Embryonic facial prominence (tissue), 1 donor: ENCODE data around the gene MANEA.
"Not testable (repeated sequence)": the region's sequence is repeated elsewhere in the genome, so short reads cannot be mapped to it uniquely, and the experiment has no call there.

ENCODE experiments used
- DNase-seq: peaks from one replicate; pipeline ENCODE4 v3.0.0-alpha.2; 2016; ENCODE audit errors: extremely low spot score

MANEA gene

GRCh38 chr6:95577304-95578105, at the start of gene MANEA:
Gene MANEA (plus strand): TSS chr6:95577535. CDS start chr6:95586440, 8,905 bp downstream.
- DNase-seq = peak; percentile 73

- no peak for DNase-seq
Measured at GRCh38 chr6:95529762-95530161, 47.6 kb upstream of the MANEA start.

- DNase-seq = no peak
Measured at GRCh38 chr6:95530176-95530819, 47.0 kb upstream of the MANEA start.

- no peak for DNase-seq
Measured at GRCh38 chr6:95543798-95544197, 33.5 kb upstream of the MANEA start.

GRCh38 chr6:95544517-95545225, 32.7 kb upstream of the MANEA start:
- DNase-seq = no peak

GRCh38 chr6:95545226-95545625, 32.1 kb upstream of the MANEA start:
- DNase-seq = no peak

GRCh38 chr6:95545686-95546085, 31.6 kb upstream of the MANEA start:
- DNase-seq = no peak

GRCh38 chr6:95546148-95546547, 31.2 kb upstream of the MANEA start:
- no peak for DNase-seq

- DNase-seq = no peak
Measured at GRCh38 chr6:95547043-95547442, 30.3 kb upstream of the MANEA start.

GRCh38 chr6:95548188-95548786, 29.0 kb upstream of the MANEA start:
- DNase-seq = no peak

GRCh38 chr6:95551678-95552324, 25.5 kb upstream of the MANEA start:
- no peak for DNase-seq

GRCh38 chr6:95553880-95554279, 23.5 kb upstream of the MANEA start:
- DNase-seq = no peak

GRCh38 chr6:95560956-95561355, 16.4 kb upstream of the MANEA start:
- DNase-seq = not testable (repeated sequence)

GRCh38 chr6:95569560-95569959, 7.8 kb upstream of the MANEA start:
- no peak for DNase-seq

- no peak for DNase-seq
Measured at GRCh38 chr6:95572098-95572497, 5.2 kb upstream of the MANEA start.

GRCh38 chr6:95574811-95575210, 2.5 kb upstream of the MANEA start:
- no peak for DNase-seq

- DNase-seq = no peak
Measured at GRCh38 chr6:95576218-95576997, 927 bp upstream of the MANEA start.

GRCh38 chr6:95576998-95577303, 384 bp upstream of the MANEA start:
- no peak for DNase-seq

- DNase-seq = no peak
Measured at GRCh38 chr6:95578106-95578410, 723 bp downstream of the MANEA start.

GRCh38 chr6:95581073-95581472, 3.7 kb downstream of the MANEA start:
- no peak for DNase-seq

- not testable (repeated sequence) for DNase-seq
Measured at GRCh38 chr6:95584226-95584625, 6.9 kb downstream of the MANEA start.
